Measurements from ENCODE around the gene LIFR. TPM values are rescaled to one million over a fixed set of nuclear protein-coding genes. Genes with fewer than 3 reads are reported as not detected.

The LIFR gene
- polyA plus RNA-seq, 2 of the 4 experiments (the other 2 are of a cell fraction) = 3.8 to 7.9 TPM

GRCh38 chr5:38579105-38579504, 22.7 kb upstream of the LIFR start (continued):
- TF ChIP-seq, protein P1, sequence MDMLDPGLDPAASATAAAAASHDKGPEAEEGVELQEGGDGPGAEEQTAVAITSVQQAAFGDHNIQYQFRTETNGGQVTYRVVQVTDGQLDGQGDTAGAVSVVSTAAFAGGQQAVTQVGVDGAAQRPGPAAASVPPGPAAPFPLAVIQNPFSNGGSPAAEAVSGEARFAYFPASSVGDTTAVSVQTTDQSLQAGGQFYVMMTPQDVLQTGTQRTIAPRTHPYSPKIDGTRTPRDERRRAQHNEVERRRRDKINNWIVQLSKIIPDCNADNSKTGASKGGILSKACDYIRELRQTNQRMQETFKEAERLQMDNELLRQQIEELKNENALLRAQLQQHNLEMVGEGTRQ (IDR thresholded peaks at IDR 0.05) = no peak
- TF ChIP-seq MAFK (IDR thresholded peaks at IDR 0.05; ENCODE audit: partially characterized antibody) = no peak

- Histone ChIP-seq H3K4me2 (no peak overlapping the region), H3K4me3 (no peak overlapping the region), H3K27ac (no peak overlapping the region), H3K9me3 (no peaks in the 10 kb centered on the region), H3K4me1 (no peaks in the 10 kb centered on the region)
- ATAC-seq = no peak
- no peak for FAIRE-seq
- CTCF ChIA-PET = interaction anchor here (1.3 kb wide), 1 partner anchor 11 kb away, joined by 7 read pairs; no protein-coding TSS in a partner anchor
- 27% methylated on average over 5 of the region's 5 CpGs for WGBS (ENCODE audit: missing lambda C conversion rate)
- TF ChIP-seq EHF (CRISPR knock-in tag; IDR thresholded peaks at IDR 0.05) (no peak), CEBPB (IDR thresholded peaks at IDR 0.05) (no peak), ATOH8 (CRISPR knock-in tag; IDR thresholded peaks at IDR 0.05; ENCODE audit: low read depth) (no peak), ZSCAN20 (CRISPR knock-in tag; IDR thresholded peaks at IDR 0.05) (no peak), HMGXB4 (CRISPR knock-in tag; IDR thresholded peaks at IDR 0.05; ENCODE audit: borderline replicate concordance) (no peak), CHD2 (IDR thresholded peaks at IDR 0.05; ENCODE audit: low read length, partially characterized antibody) (no peak)
- TF ChIP-seq, protein P2, sequence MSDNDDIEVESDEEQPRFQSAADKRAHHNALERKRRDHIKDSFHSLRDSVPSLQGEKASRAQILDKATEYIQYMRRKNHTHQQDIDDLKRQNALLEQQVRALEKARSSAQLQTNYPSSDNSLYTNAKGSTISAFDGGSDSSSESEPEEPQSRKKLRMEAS (IDR thresholded peaks at IDR 0.05) = no peak
- POLR2A ChIA-PET = no interaction called here
- no peak for DNase-seq (ENCODE audit: low read depth in 1 of 2, low spot score in 1 of 2)
These were observed 20.7 kb upstream of the LIFR start for GRCh38 chr5:38576961-38577684.

- no peaks in the 10 kb centered on the region for H3K9me3 ChIP-seq
- H3K4me1 ChIP-seq = no peaks in the 10 kb centered on the region
- FAIRE-seq = no peak
- 68% methylated on average over 7 of the region's 7 CpGs for WGBS (ENCODE audit: missing lambda C conversion rate)
- no peak overlapping the region for H3K4me2 ChIP-seq
- no peak for DNase-seq (ENCODE audit: low read depth in 1 of 2, low spot score in 1 of 2)
- no peak overlapping the region for H3K27ac ChIP-seq
- POLR2A ChIA-PET = no interaction called here
- no peak overlapping the region for H3K4me3 ChIP-seq
- no peak for ATAC-seq
- TF ChIP-seq CHD4 (IDR thresholded peaks at IDR 0.05; ENCODE audit: borderline replicate concordance) (no peak), ZC3H11A (IDR thresholded peaks at IDR 0.05) (no peak), ESRRA (IDR thresholded peaks at IDR 0.05; ENCODE audit: borderline replicate concordance, low read length) (no peak), EHMT2 (IDR thresholded peaks at IDR 0.05; ENCODE audit: low read depth) (no peak), HOXA7 (CRISPR knock-in tag; IDR thresholded peaks at IDR 0.05) (no peak), BHLHE40 (IDR thresholded peaks at IDR 0.05; ENCODE audit: low read depth, low read length) (no peak), CBX2 (IDR thresholded peaks at IDR 0.05; ENCODE audit: borderline replicate concordance, low read depth) (no peak), HOXB5 (CRISPR knock-in tag; IDR thresholded peaks at IDR 0.05) (no peak), HDAC2 (IDR thresholded peaks at IDR 0.05) (no peak), NPAS2 (CRISPR knock-in tag; IDR thresholded peaks at IDR 0.05; ENCODE audit: borderline replicate concordance) (no peak), MAFK (IDR thresholded peaks at IDR 0.05; ENCODE audit: partially characterized antibody) (no peak), NR3C1 (IDR thresholded peaks at IDR 0.05) (no peak), CHD2 (IDR thresholded peaks at IDR 0.05; ENCODE audit: low read length, partially characterized antibody) (no peak), MYC (IDR thresholded peaks at IDR 0.05; ENCODE audit: borderline replicate concordance, low read length) (no peak), TFCP2L1 (CRISPR knock-in tag; IDR thresholded peaks at IDR 0.05) (no peak), JUNB (IDR thresholded peaks at IDR 0.05) (no peak), NFE2L2 (conservative IDR thresholded peaks at IDR 0.05; ENCODE audit: low read length) (no peak), POLR2AphosphoS2 (conservative IDR thresholded peaks at IDR 0.05; ENCODE audit: low read length) (no peak)
- TF ChIP-seq, protein P3, sequence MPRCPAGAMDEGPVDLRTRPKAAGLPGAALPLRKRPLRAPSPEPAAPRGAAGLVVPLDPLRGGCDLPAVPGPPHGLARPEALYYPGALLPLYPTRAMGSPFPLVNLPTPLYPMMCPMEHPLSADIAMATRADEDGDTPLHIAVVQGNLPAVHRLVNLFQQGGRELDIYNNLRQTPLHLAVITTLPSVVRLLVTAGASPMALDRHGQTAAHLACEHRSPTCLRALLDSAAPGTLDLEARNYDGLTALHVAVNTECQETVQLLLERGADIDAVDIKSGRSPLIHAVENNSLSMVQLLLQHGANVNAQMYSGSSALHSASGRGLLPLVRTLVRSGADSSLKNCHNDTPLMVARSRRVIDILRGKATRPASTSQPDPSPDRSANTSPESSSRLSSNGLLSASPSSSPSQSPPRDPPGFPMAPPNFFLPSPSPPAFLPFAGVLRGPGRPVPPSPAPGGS (IDR thresholded peaks at IDR 0.05) = no peak
- CTCF ChIA-PET = interaction anchor here (1.3 to 1.4 kb wide), 2 partner anchors 11 to 134 kb away, joined by 6 to 7 read pairs; no protein-coding TSS in a partner anchor
These were observed 20.0 kb upstream of the LIFR start for GRCh38 chr5:38576442-38576841.

All from A549 (cell line).